Activated B cell treated with CpG ODN at 0.5 μM for 24 hours (primary cell): ENCODE results near the gene ZNFX1. TPM values are rescaled to one million over a fixed set of nuclear protein-coding genes. Genes with fewer than 3 reads are reported as not detected.

ENCODE experiments used
- ATAC-seq: fragments of 200-7000 bp; cut with Tn5 transposase; one replicate; pipeline ENCODE4 v1.10.0; 2021; ENCODE audit warnings: low read depth, mild to moderate bottlenecking, moderate library complexity
- CTCF ChIA-PET: fragments of 350-600 bp; sonication (Branson Sonifier 250); formaldehyde crosslinking; loops from one replicate; lab custom pipeline; 2021; ENCODE audit warnings: antibody characterized with exemption; lab: Charles Lee
- POLR2A ChIA-PET: fragments of 350-600 bp; sonication (Branson Sonifier 250); formaldehyde crosslinking; loops from one replicate; lab custom pipeline; 2021; ENCODE audit warnings: antibody characterized with exemption; lab: Charles Lee
- DNase-seq: peaks from one replicate; pipeline ENCODE4 v3.0.0; 2022
- H3K27ac Mint-ChIP-seq: one replicate; pipeline ENCODE4 v1.8.0; 2020; ENCODE audit warnings: mixed read lengths
- H3K27me3 Mint-ChIP-seq: one replicate; pipeline ENCODE4 v1.8.0; 2021; ENCODE audit warnings: mixed read lengths
- H3K36me3 Mint-ChIP-seq: one replicate; pipeline ENCODE4 v1.8.0; 2021; ENCODE audit warnings: low read depth, mixed read lengths
- H3K4me1 Mint-ChIP-seq: one replicate; pipeline ENCODE4 v1.8.0; 2021; ENCODE audit warnings: mixed read lengths
- H3K4me3 Mint-ChIP-seq: one replicate; pipeline ENCODE4 v1.8.0; 2020; ENCODE audit warnings: mild to moderate bottlenecking, mixed read lengths
- H3K9me3 Mint-ChIP-seq: one replicate; pipeline ENCODE4 v1.8.0; 2020; ENCODE audit warnings: mixed read lengths
- CTCF ChIP-seq: fragments of 200-600 bp; IDR thresholded peaks from one replicate; pipeline ENCODE4 v1.8.0; 2022; ENCODE audit warnings: antibody characterized with exemption, mild to moderate bottlenecking
- intact Hi-C: fragments of 100-400 bp; cut with micrococcal nuclease; formaldehyde crosslinking; loops from one replicate; pipeline ENCODE4 v1.15.1; 2024
- total RNA-seq: library from RNA; stranded (reverse); gene quantifications from 2 replicates; pipeline ENCODE4 v1.2.3, GENCODE V29; 2022

ZNFX1 gene
- total RNA-seq, 1 donor from 2014 or later = 51.9 TPM

DNA sequence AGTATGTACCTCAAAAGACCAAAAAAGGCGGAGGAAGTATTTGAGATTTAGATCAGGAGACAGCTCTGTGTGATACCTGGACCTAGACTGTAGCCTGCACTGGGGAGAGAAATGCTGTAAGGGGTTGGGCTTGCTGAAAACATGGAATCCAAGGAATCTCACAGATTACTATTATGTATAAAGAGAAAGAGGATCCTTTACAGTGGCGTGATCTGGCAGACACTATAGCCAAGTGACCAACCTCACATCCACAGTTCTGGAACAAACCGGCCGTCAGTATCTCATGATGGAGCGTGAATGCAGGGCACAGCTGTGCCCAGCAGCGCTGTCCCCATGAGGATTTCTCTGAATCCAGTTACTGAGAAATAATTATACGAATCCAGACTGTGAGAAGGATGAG is 46.4 kb downstream of the ZNFX1 start:
- Mint-ChIP-seq H3K9me3 (no peaks in the 10 kb centered on the region), H3K36me3 (peaks cover 82% of the 10 kb centered on the region), H3K4me1 (peaks cover 15% of the 10 kb centered on the region), H3K27me3 (no peaks in the 10 kb centered on the region), H3K27ac (peak overlapping the region; percentile 86), H3K4me3 (no peak overlapping the region)
- POLR2A ChIA-PET = interaction anchor here (1.3 kb wide), 2 partner anchors 9 to 49 kb away, joined by 3 read pairs; no protein-coding TSS in a partner anchor
- CTCF ChIA-PET = no interaction called here
- intact Hi-C loops = loop anchor here (5.0 kb wide), 1 partner anchor 46 kb away; the partner anchor contains the start of gene ZNFX1
- DNase-seq (no peak), ATAC-seq (no peak)
- no peak for TF ChIP-seq CTCF

- H3K36me3 Mint-ChIP-seq = peaks cover 84% of the 10 kb centered on the region
- no peaks in the 10 kb centered on the region for H3K27me3 Mint-ChIP-seq
- CTCF ChIA-PET = interaction anchor here (0.9 kb wide), 2 partner anchors 14 to 98 kb away, joined by 4 read pairs; no protein-coding TSS in a partner anchor
- no peaks in the 10 kb centered on the region for H3K9me3 Mint-ChIP-seq
- intact Hi-C loops = loop anchor here (1.0 to 5.0 kb wide), 2 partner anchors 11 to 47 kb away; partner anchors contain the start of genes DDX27 and ZNFX1
- ATAC-seq (peak; percentile 99), DNase-seq (no peak)
- peak overlapping the region; percentile 86 for H3K27ac Mint-ChIP-seq
- POLR2A ChIA-PET = interaction anchor here (0.6 to 1.3 kb wide), 8 partner anchors 10 to 184 kb away, joined by 3 to 13 read pairs (median 4); partner anchors contain the start of gene DDX27
- peaks cover 15% of the 10 kb centered on the region for H3K4me1 Mint-ChIP-seq
- H3K4me3 Mint-ChIP-seq = peak overlapping the region; percentile 41
- no peak for TF ChIP-seq CTCF
Observed at GRCh38 chr20:49230561-49231133, 47.2 kb downstream of the ZNFX1 start.

DNA sequence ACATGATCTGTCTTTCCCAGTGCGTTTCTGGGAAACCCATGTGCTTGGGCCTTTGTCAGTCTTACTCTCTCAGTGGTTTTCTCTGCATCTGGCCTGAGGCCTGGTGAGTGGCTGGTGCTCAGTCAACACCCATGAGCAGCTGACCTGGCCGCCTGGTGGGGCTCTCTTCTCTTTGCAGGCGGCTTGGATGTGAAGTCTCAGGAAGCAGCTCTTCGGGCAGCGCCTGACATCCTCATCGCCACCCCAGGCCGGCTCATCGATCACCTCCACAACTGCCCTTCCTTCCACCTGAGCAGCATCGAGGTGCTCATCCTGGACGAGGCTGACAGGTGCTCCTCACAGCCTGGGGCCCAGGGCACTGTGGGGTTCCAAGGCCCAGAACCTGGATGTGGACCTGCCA is 47.8 kb downstream of the ZNFX1 start:
- H3K4me3 Mint-ChIP-seq = no peak overlapping the region
- POLR2A ChIA-PET = interaction anchor here (0.6 to 1.3 kb wide), 7 partner anchors 10 to 495 kb away, joined by 3 to 13 read pairs (median 5); partner anchors contain the start of gene DDX27
- CTCF ChIA-PET = interaction anchor here (0.9 kb wide), 2 partner anchors 15 to 97 kb away, joined by 4 read pairs; no protein-coding TSS in a partner anchor
- peaks cover 85% of the 10 kb centered on the region for H3K36me3 Mint-ChIP-seq
- H3K27me3 Mint-ChIP-seq = no peaks in the 10 kb centered on the region
- DNase-seq (no peak), ATAC-seq (no peak)
- intact Hi-C loops = loop anchor here (1.0 to 5.0 kb wide), 2 partner anchors 11 to 47 kb away; partner anchors contain the start of genes DDX27 and ZNFX1
- no peak for TF ChIP-seq CTCF
- H3K4me1 Mint-ChIP-seq = peaks cover 15% of the 10 kb centered on the region
- H3K9me3 Mint-ChIP-seq = no peaks in the 10 kb centered on the region
- H3K27ac Mint-ChIP-seq = peak overlapping the region; percentile 86

DNA sequence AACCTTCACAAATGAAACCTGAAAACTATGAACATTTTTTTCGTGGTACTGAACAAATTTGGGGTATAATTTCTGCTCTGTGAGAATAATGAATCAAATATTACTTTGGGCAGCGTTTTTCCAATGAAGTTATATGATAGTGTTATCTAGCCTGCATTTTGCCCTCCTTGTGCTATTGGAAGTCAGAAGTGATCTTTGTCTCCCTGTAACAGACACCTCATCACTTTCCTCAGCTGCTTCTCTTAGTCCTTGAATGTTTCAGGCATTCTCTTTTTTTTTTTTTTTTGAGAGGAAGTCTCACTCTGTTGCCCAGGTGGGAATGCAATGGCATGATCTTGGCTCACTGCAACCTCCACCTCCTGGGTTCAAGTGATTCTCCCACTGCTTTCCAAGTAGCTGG is 48.5 kb downstream of the ZNFX1 start:
- peaks cover 15% of the 10 kb centered on the region for H3K4me1 Mint-ChIP-seq
- intact Hi-C loops = no loop called here
- peaks cover 84% of the 10 kb centered on the region for H3K36me3 Mint-ChIP-seq
- no peaks in the 10 kb centered on the region for H3K9me3 Mint-ChIP-seq
- ATAC-seq (no peak), DNase-seq (no peak)
- POLR2A ChIA-PET = interaction anchor here (0.6 to 1.1 kb wide), 7 partner anchors 10 to 496 kb away, joined by 3 to 9 read pairs (median 4); partner anchors contain the start of gene DDX27
- no peak for TF ChIP-seq CTCF
- H3K27me3 Mint-ChIP-seq = no peaks in the 10 kb centered on the region
- H3K4me3 Mint-ChIP-seq = no peak overlapping the region
- CTCF ChIA-PET = interaction anchor here (0.9 kb wide), 1 partner anchor 16 kb away, joined by 4 read pairs; no protein-coding TSS in a partner anchor
- H3K27ac Mint-ChIP-seq = no peak overlapping the region

- Mint-ChIP-seq H3K4me3 (no peak overlapping the region), H3K9me3 (no peaks in the 10 kb centered on the region), H3K36me3 (peaks cover 82% of the 10 kb centered on the region), H3K27me3 (no peaks in the 10 kb centered on the region), H3K4me1 (peaks cover 15% of the 10 kb centered on the region), H3K27ac (no peak overlapping the region)
- DNase-seq = no peak
- POLR2A ChIA-PET = interaction anchor here (0.9 kb wide), 1 partner anchor 10 kb away, joined by 4 read pairs; the partner anchor contains the start of gene DDX27
- CTCF ChIA-PET = no interaction called here
- TF ChIP-seq CTCF = no peak
- ATAC-seq = no peak
- intact Hi-C loops = no loop called here
Observed at GRCh38 chr20:49228676-49229075, 49.2 kb downstream of the ZNFX1 start.
